Stimulated activated CD4-positive, alpha-beta T cell treated with anti-CD3 and anti-CD28 coated beads, Interleukin-1b, Interleukin-23, amount 100 ng/mL, for 48 hours (primary cell): Measurements from ENCODE around the gene ZC3H10.
A peak's percentile ranks its signal among the peaks of the same experiment; 100 is the strongest.

Experiments used
- DNase-seq: peaks from one replicate; pipeline ENCODE4 v3.0.0-alpha.2; 2020

ZC3H10 gene

DNA sequence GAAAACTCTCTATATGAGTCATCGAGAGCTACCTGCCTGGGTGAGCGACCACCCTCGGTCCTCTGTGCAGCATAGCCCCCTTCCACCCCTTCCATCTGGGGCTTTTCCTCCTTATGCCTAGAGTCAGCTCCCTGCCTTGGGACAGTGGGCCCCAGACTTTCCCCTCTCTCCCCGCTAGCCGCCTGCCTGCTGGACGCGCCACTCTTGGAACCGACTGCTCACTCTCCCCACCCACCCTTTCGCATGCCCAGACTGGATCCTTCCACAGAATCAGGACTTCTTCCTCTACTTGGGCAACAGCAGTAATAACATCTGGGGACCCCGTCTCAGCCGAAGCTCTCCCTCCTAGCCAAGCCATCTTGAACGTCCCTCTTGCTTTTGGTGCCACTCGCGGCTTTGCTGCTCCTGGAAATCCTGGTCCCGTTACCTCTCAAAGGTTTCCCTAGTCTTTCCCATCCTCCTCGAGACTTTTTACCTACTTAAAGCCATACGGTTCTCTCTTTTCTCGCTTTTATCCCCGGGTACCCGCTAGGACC lies 10.7 kb downstream of the ZC3H10 start:
- DNase-seq: no peak

DNA sequence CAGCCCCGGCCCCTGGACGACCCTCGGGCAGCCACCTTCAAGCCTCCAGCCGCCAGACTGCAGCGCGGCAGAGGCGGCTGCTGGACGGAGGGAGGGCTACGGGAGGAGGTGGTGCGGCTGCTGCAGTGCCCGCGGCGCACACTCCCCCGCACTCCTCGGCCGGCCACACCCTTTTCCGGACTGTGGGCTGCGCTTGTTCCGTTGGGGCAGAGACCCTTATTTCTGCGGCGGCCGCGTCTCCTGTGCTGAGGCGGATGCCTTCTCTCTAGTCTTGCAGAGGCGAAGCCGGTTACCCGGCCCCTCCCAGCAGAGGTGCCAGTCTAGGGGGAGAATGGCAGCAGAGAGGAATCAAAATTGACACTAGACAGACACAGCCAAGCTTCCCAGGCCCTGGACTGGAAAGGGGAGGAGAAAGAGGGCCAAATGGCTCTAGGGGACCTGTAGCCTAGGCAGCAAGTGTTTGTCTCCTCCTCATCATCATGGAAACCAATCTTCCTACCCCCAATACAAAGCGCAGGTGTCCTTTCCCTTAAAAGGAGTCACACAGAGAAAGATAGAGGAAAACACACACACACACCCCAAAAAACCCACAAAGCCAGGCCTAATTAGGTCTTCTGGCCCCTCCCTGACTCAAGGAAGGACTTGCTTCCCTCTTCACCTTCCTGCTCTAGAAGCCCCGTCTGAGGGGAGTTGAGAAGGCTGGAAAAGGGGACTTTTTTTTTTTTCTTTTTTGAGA lies 11.3 kb downstream of the ZC3H10 start:
- peak; percentile 54 for DNase-seq

DNA sequence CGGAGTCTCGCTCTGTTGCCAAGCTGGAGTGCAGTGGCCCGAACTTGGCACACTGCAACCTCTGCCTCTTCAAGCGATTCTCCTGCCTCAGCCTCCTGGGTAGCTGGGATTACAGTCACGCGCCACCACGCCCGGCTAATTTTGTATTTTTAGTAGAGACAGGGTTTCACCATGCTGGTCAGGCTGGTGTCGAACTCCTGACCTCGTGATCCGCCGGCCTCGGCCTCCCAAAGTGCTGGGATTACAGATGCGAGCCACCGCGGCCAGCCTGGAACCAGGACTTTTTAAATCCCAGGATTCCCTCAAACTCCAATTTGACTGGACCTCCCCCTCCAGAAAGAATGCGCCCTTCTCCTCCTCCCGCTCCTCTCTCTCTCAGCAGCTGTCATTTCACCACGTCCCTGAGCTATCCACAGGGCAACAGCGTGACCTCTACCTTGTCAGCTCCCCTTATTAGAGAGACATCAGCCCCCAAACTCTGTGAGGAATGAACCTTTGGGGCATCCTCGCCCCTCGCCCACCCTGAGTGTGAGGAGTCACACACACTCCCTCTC lies 12.0 kb downstream of the ZC3H10 start:
- no peak for DNase-seq

DNA sequence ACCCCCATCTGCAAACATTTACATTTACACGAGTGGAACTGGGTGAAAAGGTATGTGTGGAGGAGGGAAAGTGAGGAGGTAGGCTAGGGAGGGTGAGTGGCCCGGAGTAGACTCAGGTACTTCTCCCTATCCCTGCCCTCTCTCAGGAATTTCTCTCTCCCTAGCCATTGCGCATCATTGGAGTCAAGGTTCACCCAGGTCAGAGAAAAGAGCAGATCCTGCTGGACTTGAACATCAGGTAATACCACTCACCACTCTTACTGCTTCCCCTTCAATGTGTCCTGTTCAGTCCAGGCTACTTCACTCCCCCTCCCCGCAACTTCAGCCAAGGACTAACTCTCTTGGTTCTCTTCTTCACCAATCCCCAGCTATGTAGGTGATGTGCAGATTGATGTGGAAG lies 12.8 kb downstream of the ZC3H10 start:
- no peak for DNase-seq

DNA sequence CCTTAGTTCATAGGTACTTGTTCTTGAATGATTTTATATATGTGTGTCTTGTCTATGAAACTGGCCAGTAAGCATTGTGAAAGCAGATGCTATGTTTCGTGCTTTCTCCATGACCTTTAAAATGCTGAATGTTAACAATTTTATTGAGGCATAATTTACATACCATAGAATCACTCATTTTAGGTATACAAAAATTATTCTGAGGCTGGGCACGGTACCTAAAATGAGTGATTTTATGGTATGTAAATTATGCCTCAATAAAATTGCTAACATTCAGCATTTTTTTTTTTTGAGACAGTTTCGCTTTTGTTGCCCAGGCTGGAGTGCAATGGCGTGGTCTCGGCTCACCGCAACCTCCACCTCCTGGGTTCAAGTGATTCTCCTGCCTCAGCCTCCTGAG lies 16.8 kb downstream of the ZC3H10 start:
- DNase-seq: no peak

DNA sequence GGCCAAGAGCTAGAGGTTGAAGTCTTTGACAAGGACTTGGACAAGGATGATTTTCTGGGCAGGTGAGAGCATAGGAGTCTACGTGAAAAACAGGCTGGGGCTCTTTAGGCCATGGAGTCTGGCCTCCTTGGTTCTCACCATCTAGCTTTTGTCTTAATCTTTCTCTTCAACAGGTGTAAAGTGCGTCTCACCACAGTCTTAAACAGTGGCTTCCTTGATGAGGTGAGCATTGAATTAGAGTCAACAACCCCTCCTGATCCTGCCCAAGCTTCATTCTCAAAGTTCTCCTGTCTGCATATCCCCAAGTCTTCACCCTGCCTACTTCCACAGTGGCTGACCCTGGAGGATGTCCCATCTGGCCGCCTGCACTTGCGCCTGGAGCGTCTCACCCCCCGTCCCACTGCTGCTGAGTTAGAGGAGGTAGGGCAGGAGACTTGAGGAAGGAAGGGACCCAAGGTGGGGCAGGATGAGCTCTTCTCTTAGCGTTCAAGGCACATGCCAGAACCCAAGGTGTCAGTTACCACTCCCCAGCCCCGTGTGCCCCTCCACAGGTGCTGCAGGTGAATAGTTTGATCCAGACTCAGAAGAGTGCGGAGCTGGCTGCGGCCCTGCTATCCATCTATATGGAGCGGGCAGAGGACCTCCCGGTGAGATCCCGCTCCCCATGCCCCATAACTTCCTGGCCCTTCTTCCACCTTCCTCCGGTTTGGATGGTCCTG lies 19.9 kb downstream of the ZC3H10 start:
- DNase-seq: no peak

DNA sequence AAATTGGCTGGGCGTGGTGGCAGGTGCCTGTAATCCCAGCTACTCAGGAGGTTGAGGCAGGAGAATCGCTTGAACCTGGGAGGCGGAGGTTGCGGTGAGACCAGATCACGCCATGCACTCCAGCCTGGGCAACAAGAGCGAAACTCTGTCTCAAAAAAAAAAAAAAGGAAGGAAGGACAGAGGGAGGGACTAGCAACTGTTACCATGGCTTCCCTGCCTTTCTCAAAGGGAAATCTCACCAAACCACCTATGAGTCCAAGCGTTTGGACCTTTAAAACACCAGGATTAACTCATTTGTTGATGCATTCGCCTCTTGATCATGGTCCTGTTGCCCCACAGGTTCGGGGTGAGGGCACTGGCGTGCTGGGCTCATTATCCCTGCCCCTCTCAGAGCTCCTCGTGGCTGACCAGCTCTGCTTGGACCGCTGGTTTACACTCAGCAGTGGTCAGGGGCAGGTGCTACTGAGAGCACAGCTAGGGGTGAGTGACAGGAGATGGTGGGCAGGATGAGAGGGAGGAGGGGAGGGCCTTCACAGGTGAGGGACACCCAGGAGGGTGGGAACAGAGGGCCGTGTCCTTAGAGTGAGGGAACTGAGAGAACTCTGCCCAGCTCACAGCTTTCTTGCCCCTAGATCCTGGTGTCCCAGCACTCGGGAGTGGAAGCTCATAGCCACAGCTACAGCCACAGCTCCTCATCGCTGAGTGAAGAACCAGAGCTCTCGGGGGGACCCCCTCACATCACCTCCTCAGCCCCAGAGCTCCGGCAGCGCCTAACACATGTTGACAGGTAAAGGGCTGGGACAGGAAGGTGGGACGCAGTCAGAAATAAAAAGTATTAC lies 24.1 kb downstream of the ZC3H10 start:
- no peak for DNase-seq

DNA sequence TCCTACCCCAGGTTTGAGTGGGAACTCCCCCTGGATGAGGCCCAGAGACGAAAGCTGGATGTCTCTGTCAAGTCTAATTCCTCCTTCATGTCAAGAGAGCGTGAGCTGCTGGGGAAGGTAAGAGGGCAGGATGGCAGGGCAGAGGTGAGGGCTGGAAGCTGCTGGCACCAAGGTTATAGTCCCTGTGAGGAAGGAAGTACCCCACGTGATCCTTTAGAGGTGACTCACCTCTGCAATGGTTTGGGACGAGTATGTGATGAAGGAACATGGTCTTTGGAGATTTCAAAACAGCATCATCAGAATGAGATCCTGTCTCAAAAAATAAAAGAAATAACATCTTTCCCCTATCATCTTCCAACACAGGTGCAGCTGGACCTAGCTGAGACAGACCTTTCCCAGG lies 25.2 kb downstream of the ZC3H10 start:
- DNase-seq: no peak

DNA sequence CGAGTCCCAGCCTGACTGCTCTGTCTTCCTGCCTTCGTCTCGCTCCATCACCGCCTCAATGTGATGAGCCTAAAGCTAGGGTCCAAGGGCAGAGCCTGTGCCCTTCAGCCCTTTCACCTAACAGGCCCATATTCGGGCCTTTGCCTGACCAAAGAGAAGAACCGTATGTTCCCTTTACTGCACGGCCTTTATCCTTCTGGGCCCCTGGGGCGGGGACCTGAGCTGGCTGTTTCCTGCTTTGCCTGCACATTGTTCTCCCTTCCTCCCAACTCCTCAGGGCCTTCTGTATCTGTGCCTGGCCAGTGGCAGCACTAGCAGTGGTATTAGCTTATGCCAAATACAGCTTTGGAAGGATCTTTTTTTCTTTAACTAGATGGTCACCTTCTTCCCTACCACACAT lies 25.8 kb downstream of the ZC3H10 start:
- DNase-seq: no peak

DNA sequence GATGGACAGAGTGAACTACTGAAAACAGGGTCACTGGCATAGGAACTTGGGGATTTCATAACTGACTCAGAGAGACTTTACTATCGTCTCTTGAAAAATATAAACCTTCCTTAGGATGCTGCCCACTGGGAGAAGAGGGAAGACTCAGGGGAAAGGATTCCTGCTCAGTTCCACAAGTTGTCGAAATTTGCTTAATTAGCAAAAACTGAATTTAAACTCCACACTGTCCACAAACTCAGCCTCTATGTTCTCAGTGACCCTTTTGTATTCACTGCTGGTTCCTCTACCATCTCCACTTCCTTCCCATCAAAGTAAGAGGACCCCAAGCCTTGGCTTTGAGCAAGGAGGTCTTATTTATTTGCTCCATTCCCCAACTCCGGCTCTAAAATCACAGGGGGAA lies 27.2 kb downstream of the ZC3H10 start:
- no peak for DNase-seq

DNA sequence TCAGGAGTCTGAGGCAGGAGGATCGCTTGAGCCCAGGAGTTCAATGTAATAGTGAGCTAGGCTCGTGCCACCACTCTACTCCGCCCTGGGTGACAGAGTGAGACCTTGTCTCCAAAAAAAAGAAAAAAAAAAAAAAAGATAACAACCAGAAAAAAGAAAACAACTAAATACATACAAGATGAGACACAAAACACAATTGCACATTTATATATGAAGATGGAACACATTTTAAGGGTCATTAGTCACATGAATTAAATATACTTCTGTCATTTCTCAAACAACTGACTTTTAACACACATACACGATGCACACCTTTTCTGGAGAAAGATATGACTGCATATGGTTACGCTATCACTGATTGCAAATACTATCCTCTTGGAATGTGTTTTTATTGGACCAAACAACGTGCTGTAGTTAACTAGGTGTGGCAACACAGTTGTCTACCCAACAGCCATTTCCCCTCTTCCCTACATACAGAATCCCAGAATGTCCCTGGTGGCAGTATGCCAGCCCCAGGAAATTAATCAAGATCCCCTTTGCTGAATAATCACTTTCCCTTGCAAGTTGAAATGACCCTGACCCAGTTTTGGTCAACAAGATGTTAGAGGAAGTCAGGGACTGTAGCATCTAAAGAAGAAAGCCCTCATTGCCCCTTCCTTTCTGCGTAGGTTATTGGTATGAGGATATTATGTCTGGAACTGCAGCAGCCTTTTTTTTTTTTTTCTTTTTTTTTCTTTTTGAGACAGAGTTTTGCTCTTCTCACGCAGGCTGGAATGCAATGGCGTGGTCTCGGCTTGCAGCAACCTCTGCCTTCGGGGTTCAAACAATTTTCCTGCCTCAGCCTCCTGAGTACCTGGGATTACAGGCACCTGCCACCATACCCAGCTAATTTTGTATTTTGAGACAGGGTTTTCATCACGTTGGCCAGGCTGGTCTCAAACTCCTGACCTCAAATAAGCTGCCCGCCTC lies 28.7 kb downstream of the ZC3H10 start:
- DNase-seq: no peak

DNA sequence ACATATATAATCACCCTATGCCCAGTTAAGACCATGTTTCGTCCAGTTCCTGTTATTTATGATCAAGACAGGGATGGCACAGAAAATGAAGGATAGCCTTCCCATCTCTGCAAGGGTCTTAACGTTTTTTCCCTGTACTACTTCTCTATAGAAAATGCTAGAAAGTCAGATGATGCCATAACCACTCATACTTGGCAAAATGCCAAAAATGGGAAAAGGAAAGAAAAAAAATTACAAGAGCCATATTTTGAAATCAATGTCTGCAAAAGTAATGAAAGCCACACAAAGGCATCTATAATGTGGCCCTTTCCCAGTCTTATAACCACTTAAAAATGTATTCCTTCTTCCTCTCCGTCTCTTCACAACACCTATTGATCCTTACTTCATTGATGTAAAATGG lies 32.5 kb downstream of the ZC3H10 start:
- no peak for DNase-seq

DNA sequence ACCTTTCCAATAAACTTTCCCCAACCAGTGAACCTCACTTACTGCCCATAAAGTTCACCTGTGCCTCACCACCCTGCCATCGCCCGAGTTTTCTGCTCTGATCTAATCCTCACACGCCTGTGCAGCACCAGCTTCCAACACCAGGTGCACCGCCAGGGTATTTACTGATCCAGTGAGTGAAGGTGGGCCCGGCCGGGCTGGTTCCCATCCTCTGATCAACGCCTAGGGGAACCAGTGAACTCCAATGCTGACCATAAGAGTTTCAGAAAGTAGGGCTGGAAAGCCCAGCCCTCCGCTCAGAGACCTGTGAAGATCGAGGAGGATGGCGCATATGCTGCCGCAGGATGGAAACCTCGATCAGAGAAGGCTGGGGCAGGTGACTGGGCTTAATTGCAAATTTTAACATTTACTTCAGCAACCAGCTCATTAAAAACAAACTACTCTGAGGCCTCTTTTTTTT lies 33.6 kb downstream of the ZC3H10 start:
- peak; percentile 79 for DNase-seq

DNA sequence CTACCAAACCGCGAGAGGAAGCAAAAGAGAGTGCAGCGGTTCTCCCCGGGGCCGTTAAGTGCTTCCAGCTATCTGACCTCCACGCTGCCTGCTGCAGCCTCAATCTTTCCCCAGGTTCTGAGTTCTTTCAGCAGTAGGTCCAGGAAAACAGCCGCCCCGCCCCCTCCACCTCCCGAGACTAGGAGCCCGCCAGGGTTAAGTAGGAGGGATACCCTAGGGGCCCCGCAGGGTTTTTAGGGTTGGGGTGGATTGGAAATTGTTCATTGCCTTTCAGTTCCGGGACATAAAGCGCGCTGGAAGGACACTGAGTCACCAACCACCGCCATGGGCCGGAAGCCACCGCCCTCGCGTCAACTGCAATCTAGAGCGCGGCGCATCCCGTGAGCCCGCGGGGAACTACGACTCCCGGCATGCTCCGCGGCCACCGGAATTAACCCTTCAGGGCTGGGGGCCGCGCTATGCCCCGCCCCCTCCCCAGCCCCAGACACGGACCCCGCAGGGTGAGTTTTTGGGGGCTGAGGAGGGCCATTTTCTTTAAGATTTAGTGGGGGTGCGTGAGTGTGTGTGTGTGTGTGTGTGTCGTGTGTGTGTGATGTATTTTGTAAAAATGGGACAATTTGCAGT lies 34.2 kb downstream of the ZC3H10 start, which contains the start of gene MYL6B:
Gene MYL6B (plus strand): TSS at position 456 of the 624 bp plus-strand sequence. CDS start 1,332 bp downstream, outside the sequence.
- DNase-seq: peak; percentile 96

DNA sequence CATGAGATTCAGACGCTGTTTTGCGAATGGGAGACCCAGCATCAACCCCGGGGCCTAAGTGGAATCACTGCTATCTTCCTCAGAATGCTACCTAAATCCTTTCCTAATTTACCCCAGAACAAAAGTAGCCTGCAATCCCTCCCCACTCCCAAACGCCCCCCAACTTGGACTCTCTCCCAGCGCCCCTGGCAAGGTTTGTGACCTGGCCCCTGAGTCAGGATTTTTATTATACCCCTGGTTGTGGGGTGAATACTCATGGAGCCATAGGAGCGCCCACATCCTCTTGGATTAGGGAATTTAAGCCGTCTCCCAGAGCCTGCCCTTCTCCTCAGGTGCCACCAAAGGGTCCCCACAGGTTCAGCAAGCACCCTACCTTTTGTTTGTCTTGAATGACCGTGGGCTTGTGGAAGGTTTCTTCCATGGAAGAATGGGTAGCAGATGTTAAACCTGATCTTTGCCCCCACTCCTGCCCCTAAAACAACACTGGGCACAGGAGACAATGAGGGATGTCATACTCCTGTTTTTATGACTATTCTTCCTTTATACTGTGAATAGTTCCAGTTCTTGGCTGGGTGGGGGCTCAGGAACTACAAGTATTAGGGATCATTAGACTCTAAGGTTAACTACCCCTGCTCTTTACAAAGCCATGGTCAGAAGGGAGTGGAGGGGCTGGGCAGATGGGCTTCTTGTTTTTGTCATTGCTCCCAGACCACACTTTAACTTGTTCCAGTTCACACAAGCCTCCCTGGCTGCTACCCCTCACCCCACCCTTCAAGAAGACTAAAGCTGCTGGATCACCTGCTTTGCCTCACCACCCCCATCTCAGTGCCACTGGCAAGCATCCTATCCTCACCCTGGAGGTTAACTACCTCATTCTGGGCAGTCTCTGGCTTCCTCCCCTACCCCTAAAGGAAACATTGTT lies 35.0 kb downstream of the ZC3H10 start:
- DNase-seq: no peak

DNA sequence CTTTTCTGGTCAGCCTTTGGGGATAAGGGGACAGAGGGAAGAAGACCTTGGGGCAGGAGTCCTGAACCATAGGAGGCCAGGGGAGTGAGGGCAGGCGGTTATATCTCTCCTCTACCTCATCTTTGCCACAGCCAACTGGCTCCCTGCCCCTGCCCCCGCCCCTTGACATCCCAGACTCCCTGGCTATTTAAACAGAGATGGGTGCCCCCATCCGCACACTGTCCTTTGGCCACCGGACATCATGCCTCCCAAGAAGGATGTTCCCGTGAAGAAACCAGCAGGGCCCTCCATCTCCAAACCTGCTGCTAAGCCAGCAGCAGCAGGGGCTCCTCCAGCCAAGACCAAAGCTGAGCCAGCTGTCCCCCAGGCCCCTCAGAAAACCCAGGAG lies 35.6 kb downstream of the ZC3H10 start:
- DNase-seq: no peak

DNA sequence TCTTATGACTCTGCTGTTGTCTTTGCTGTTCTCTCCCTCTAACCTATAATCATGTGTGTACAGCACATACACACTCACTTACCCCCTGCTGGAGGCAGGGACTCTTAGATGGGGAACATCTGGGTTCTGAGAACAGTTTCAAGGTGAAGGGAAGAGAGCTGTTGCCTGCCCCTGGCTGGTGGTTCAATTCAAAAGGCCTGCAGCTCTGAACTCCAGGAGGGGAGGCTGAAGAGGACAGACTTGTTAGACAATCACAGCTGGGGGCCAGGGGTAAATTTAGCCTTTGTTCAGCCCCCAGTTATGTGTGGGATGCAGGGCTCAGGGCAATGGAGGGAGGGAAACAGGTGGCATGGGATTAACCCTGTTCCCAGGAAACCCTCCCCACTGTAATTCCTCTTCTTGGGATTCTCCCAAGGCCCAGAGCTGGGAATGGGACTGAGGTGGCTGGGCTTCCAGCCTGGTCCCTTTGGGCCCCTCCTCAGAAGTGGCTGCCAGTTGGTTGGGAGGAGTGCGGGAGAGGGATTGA lies 36.2 kb downstream of the ZC3H10 start:
- no peak for DNase-seq

DNA sequence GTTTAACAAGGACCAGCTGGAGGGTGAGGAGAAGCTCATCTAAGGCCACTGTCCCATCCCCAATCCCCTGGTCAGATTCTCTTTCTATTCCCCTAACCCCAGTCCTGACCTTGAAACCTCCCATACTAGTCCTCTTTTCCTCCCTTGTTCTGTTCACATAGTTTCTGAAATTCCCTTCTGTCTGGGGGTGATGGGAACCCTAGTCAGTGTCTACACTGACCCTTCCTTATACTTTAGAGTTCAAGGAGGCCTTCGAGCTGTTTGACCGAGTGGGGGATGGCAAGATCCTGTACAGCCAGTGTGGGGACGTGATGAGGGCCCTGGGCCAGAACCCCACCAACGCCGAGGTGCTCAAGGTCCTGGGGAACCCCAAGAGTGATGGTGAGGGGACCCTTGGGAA lies 36.8 kb downstream of the ZC3H10 start:
- no peak for DNase-seq

DNA sequence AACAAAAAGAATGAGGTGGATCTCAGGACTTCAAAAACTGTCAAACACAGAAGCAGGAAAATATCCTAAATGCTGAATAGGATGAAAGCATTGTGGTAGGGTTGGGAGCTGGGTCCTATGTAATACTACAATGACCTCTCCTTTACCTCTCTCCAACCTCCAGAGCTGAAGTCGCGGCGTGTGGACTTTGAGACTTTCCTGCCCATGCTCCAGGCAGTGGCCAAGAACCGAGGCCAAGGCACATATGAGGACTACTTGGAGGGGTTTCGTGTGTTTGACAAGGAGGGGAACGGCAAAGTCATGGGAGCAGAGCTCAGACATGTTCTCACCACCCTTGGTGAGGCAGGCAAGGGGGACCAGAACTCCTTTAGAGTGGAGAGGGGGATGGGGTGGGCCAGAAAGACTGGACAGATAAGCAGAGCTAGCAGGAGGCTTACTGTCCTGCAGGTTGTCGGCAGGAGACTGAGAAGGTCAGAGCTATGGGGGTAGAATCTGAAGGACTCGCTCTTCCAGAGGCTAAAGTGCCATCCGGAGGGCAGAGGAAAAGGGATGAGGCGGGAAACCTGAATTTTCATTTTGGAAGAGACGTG lies 37.3 kb downstream of the ZC3H10 start:
- DNase-seq: no peak
